Small intestine (tissue), 7 donors: ENCODE results near the gene ATP12A. TPM values are rescaled to one million over a fixed set of nuclear protein-coding genes. Genes with fewer than 3 reads are reported as not detected.
"Not testable (repeated sequence)": the region's sequence is repeated elsewhere in the genome, so short reads cannot be mapped to it uniquely, and the experiment has no call there.

Source experiments
- DNase-seq, 2 donors: peaks; one replicate each; pipeline versions ENCODE4 v3.0.0 to v3.0.0-alpha.2; 2013
- FAIRE-seq: peaks from 2 replicates; lab custom pipeline; 2012; peaks lifted over from hg19 to GRCh38; lab: Jason Lieb, UNC
- H3K27ac ChIP-seq, 3 donors: one replicate each; pipeline ENCODE4 v1.5.1; 2013; ENCODE audit warnings: low read length in 2 of 3, mild to moderate bottlenecking in 2 of 3, control low read depth in 1 of 3, inconsistent platforms in 1 of 3, low read depth in 1 of 3, moderate library complexity in 1 of 3
- H3K27me3 ChIP-seq, 3 donors: one replicate each; pipeline ENCODE4 v1.6.1; 2013; ENCODE audit warnings: low read length in 3 of 3, inconsistent platforms in 1 of 3; ENCODE audit not compliant: control insufficient read depth in 3 of 3, insufficient read depth in 3 of 3
- H3K36me3 ChIP-seq, 3 donors: one replicate each; pipeline ENCODE4 v1.6.1; 2013; ENCODE audit warnings: low read length in 3 of 3, inconsistent platforms in 1 of 3, low read depth in 1 of 3, mild to moderate bottlenecking in 1 of 3, moderate library complexity in 1 of 3; ENCODE audit not compliant: control insufficient read depth in 3 of 3, insufficient read depth in 2 of 3
- H3K4me1 ChIP-seq, 3 donors: one replicate each; pipeline ENCODE4 v1.6.1; 2013; ENCODE audit warnings: low read length in 2 of 3, inconsistent platforms in 1 of 3, low read depth in 1 of 3, mild to moderate bottlenecking in 1 of 3, moderate library complexity in 1 of 3; ENCODE audit not compliant: control insufficient read depth in 3 of 3, insufficient read depth in 2 of 3
- H3K4me3 ChIP-seq, 3 donors: one replicate each; pipeline ENCODE4 v1.5.1; 2013; ENCODE audit warnings: low read length in 3 of 3, control low read depth in 1 of 3, inconsistent platforms in 1 of 3, low read depth in 1 of 3, mild to moderate bottlenecking in 1 of 3, moderate library complexity in 1 of 3
- H3K9me3 ChIP-seq, 2 donors: one replicate each; pipeline ENCODE4 v1.6.1; 2013; ENCODE audit warnings: low read depth in 1 of 2, low read length in 1 of 2; ENCODE audit not compliant: control insufficient read depth in 2 of 2, insufficient read depth in 1 of 2
- WGBS, 3 donors: extraction: QIAGEN DNeasy Blood & Tissue Kit; methylation state at CpG; one replicate each; pipeline ENCODE4 v1.1.7; 2013; 5-methylcytosine and 5-hydroxymethylcytosine counted together
- polyA plus RNA-seq, 4 donors: library from polyadenylated mRNA; stranded (reverse) in 3 of 4; unstranded in 1 of 4; fragments of 200-250 nt in 3 of 4; fragments of 120-200 nt in 1 of 4; gene quantifications; one replicate each; pipeline versions ENCODE4 v1.2.1 to v1.2.3, GENCODE V29; 2013
- donor health status: healthy with polysubstance abuse.
- donor health status: control.
- donor health status: control.
- donor health status: Bipolar disorder and iron deficiency.
- donor health status: healthy.

The ATP12A gene
- polyA plus RNA-seq, 4 donors = 0.01 TPM; not detected in 3

DNA sequence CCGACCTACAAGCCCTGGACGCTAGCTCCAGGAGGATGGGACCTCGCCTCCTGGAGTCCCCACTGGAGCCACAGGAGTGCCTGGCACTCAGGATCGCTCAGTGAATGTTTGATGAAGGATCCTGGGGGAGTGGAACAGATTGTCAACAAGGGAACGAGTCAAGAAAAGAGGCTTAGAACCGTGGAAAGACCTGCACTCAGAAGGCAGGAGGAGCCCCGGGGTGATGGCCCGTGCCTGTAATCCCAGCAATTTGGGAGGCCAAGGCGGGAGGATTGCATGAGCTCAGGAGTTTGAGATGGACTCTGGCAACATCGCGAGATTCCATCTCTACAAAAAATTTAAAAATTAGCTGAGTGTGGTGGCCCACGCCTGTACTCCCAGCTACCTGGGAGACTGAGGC lies 38.9 kb downstream of the ATP12A start:
- Histone ChIP-seq H3K4me1 (no peaks in the 10 kb centered on the region), H3K27ac (no peak overlapping the region), H3K36me3 (no peaks in the 10 kb centered on the region), H3K4me3 (no peak overlapping the region), H3K9me3 (no peaks in the 10 kb centered on the region), H3K27me3 (no peaks in the 10 kb centered on the region)
- DNase-seq (no peak), FAIRE-seq (no peak)
- WGBS, 3 donors = 77 to 85% (median 78%) methylated on average over 12 of the region's 12 CpGs

DNA sequence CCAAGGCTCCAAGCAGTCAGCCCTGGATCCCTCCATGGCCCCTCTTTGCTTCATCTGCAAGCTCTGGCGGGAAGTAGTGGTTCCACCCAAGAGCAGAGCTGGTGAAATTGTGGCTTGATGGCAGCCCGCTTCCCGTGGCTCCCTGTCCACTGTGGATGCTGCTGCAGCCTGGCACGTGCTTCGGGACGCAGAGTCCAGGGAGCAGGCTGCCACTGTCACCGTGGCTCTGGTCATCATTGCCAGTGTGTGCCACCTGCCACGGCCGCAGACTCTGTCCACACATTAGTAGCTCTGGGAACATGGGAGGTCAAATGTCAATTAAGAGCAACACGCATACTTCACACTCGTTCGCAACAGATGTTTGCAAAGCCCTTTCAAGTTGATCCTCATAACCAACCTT lies 43.0 kb downstream of the ATP12A start:
- Histone ChIP-seq H3K4me1 (no peaks in the 10 kb centered on the region), H3K9me3 (peaks cover 0 to 4% of the 10 kb centered on the region in 2 donors), H3K36me3 (no peaks in the 10 kb centered on the region), H3K27me3 (no peaks in the 10 kb centered on the region), H3K27ac (no peak overlapping the region), H3K4me3 (no peak overlapping the region)
- DNase-seq (no peak), FAIRE-seq (no peak)
- 78 to 89% (median 84%) methylated on average over 12 of the region's 12 CpGs for WGBS, 3 donors

DNA sequence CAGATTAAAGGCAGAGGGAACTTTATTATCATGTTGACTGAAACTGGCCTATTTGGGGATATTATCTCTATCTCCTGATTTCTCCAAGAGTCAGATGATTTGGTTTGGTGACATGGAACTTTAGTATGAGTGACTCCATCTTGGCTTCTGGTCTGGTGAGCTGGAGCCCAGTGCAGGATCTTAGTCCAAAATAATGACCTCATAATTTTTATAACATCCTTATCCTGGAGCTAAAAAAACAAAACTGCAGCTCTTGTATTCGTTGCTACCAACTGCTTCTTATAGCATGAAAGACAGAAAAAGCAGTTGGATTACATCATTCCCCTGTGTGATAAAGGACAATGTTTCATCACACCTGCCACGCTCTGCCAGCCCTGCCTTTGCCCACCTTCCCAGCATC lies 44.5 kb downstream of the ATP12A start:
- H3K9me3 ChIP-seq = peaks cover 0 to 4% of the 10 kb centered on the region in 2 donors
- no peaks in the 10 kb centered on the region for H3K36me3 ChIP-seq
- H3K4me1 ChIP-seq = no peaks in the 10 kb centered on the region
- no peak overlapping the region for H3K27ac ChIP-seq
- no peaks in the 10 kb centered on the region for H3K27me3 ChIP-seq
- no peak overlapping the region for H3K4me3 ChIP-seq
- WGBS, 3 donors = 10 to 35% (median 14%) methylated on average over 2 of the region's 2 CpGs
- DNase-seq (no peak), FAIRE-seq (no peak)

DNA sequence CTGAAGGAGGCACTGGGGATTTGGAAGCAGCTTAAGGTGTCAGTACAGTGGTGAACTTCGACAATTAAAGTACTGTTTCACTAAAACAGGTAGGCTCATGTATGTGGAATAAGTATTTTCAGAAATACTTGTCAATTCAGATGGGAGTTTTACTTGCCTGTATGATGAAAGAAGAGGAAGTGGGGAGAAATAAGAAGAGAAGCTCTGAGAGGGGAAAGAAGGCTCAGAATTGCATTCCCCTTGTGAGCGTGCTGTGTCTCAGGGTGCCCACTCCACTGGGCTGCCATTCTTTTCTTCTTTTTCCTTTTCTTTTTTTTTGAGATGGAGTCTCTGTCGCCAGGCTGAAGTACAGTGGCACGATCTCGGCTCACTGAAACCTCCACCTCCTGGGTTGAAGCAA lies 45.2 kb downstream of the ATP12A start:
- no peak overlapping the region for H3K27ac ChIP-seq
- 78 to 88% (median 87%) methylated on average over 5 of the region's 5 CpGs for WGBS, 3 donors
- no peaks in the 10 kb centered on the region for H3K36me3 ChIP-seq
- no peak overlapping the region for H3K4me3 ChIP-seq
- no peak for DNase-seq
- H3K27me3 ChIP-seq = no peaks in the 10 kb centered on the region
- no peak for FAIRE-seq
- H3K9me3 ChIP-seq = peaks cover 0 to 4% of the 10 kb centered on the region in 2 donors
- no peaks in the 10 kb centered on the region for H3K4me1 ChIP-seq

DNA sequence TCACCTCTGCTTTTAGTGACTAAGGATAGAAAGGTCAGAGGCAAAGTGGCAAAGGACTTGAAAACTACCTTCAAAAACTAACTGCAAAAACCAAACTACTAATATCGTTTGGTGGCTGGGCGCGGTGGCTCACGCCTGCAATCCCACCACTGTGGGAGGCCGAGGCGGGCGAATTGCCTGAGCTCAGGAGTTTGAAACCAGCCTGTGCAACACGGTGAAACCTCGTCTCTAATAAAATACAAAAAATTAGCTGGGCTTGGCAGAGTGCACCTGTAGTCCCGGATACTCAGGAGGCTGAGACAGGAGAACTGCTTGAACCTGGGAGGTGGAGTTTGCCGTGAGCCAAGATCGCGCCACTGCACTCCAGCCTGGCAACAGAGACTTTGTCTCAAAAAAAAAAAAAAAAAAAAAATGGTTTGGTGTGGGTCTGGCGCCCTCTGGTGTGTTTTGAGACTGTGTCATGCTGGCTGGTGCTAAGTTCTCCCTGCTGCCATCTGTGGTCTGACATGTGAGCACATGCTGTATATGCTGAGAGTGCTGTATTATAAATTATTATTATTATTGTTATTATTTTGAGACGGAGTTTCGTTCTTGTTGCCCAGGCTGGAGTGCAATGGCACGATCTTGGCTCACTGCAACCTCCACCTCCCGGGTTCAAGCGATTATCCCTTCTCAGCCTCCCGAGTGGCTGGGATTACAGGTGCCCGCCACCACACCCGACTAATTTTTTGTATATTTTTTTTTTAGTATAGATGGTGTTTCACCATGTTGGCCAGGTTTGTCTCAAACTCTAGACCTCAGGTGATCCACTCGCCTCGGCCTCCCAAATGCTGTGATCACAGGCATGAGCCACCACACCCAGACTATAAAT lies 47.8 kb downstream of the ATP12A start:
- H3K4me3 ChIP-seq = no peak overlapping the region
- 57 to 62% (median 59%) methylated on average over 24 of the region's 24 CpGs for WGBS, 3 donors
- no peaks in the 10 kb centered on the region for H3K36me3 ChIP-seq
- H3K9me3 ChIP-seq = peaks cover 0 to 4% of the 10 kb centered on the region in 2 donors
- H3K27ac ChIP-seq = no peak overlapping the region
- no peaks in the 10 kb centered on the region for H3K4me1 ChIP-seq
- FAIRE-seq = no peak
- DNase-seq = peak; percentile 74 to 78
- H3K27me3 ChIP-seq = no peaks in the 10 kb centered on the region

DNA sequence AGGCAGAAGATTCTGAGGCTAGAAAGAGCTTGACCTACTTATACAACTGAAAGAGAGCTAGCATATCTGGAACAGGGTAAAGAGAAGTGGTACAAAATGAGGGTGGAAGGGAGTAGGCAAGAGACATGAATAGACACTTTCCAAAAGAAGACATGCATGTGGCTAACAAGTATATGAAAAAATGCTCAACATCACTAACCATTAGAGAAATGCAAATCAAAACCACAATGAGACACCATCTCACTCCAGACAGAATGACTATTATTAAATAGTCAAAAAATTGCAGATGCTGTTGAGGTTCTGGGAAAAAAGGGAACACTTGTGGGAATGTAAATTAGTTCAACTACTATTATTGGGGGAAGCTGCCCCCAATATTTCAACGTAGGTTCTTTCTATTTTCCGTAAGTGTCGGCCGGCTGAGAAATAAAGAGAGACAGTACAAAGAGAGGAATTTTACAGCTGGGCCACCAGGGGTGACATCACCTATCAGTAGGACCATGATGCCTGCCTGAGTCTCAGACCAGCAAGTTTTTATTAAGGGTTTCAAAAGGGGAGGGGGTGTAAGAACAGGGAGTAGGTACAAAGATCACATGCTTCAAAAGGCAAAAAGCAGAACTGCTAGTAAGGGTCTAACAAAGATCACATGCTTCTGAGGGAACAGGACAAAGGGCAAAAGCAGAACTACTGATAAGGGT lies 50.8 kb downstream of the ATP12A start:
- not testable (repeated sequence) for FAIRE-seq
- WGBS, 3 donors = 84 to 92% (median 88%) methylated on average over 4 of the region's 4 CpGs

DNA sequence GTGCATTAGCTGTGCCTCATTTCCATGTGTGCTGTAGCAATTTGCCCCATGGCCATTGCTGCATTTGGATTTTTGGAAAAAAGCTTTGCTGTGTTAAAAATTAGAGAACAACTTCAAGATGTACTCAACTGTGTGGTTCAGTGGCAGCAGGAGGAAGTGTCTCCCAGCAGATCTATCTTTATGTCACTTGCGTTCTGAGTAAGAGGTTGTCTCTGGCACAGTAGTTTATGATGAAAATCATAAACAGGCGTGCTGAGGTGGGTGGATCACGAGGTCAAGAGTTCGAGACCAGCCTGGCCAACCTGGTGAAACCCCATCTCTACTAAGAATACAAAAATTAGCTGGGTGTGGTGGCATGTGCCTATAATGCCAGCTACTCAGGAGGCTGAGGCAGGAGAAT lies 54.7 kb downstream of the ATP12A start:
- DNase-seq (no peak), FAIRE-seq (no peak)
- WGBS, 3 donors = 51 to 70% (median 51%) methylated on average over 4 of the region's 4 CpGs
- H3K27me3 ChIP-seq = no peaks in the 10 kb centered on the region
- H3K4me1 ChIP-seq = no peaks in the 10 kb centered on the region
- no peak overlapping the region for H3K4me3 ChIP-seq
- H3K9me3 ChIP-seq = no peaks in the 10 kb centered on the region
- no peak overlapping the region for H3K27ac ChIP-seq
- H3K36me3 ChIP-seq = no peaks in the 10 kb centered on the region

More for the DNA sequence above, 50.8 kb downstream of the ATP12A start:
- H3K4me3 ChIP-seq, DNase-seq, H3K27ac ChIP-seq, H3K27me3 ChIP-seq, H3K4me1 ChIP-seq, H3K9me3 ChIP-seq, H3K36me3 ChIP-seq: not testable (repeated sequence)

DNA sequence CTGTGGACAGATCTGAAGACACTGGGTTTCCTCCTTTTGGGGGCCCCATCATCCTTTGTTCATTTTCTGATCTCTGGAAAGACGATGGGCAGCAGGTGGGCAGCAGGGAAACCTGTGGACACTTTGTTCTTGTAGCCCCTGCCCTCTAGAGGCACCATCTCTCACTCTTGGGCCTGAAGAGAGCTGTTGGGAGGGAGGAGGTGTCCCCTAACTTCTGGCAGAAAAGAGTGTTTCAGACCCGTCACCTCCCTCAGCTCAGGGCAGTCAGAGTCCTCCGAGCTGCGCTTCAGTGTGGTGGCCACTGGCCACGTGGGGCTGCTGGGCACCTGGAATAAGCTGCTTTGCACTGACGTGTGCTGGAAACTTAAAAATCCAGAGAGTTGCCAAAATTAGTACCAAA lies 56.8 kb downstream of the ATP12A start:
- H3K9me3 ChIP-seq = no peaks in the 10 kb centered on the region
- H3K36me3 ChIP-seq = no peaks in the 10 kb centered on the region
- H3K27me3 ChIP-seq = no peaks in the 10 kb centered on the region
- FAIRE-seq = no peak
- DNase-seq = no peak
- H3K27ac ChIP-seq = no peak overlapping the region
- 68 to 79% (median 72%) methylated on average over 6 of the region's 6 CpGs for WGBS, 3 donors
- no peaks in the 10 kb centered on the region for H3K4me1 ChIP-seq
- H3K4me3 ChIP-seq = no peak overlapping the region
